ENCODE results near the gene COL23A1. TPM values are rescaled to one million over a fixed set of nuclear protein-coding genes. Genes with fewer than 3 reads are reported as not detected.

Gene COL23A1
- total and polyA plus RNA-seq, 2 of the 8 experiments (the other 6 are each of a cell fraction or from before 2014, with no cell fraction given), result 3.1 to 4.7 TPM

GRCh38 chr5:178449163-178450070, 140.8 kb downstream of the COL23A1 start:
- H3K4me3 ChIP-seq (ENCODE audit: extremely low read depth in 1 of 4, insufficient read depth in 2 of 4, low read depth in 3 of 4, low read length in 4 of 4), result no peak overlapping the region
- H3K4me1 ChIP-seq (replicated peaks in 1 of 4; ENCODE audit: control insufficient read depth in 3 of 4, insufficient read depth in 4 of 4, low read length in 3 of 4), result peaks cover 3 to 7% (median 5%) of the 10 kb centered on the region in 4 experiments; a peak in 5 of 7 replicates
- H3K56ac ChIP-seq (replicated peaks; ENCODE audit: insufficient read length, low read depth, low read length), result no peak overlapping the region
- WGBS, 2 experiments (ENCODE audit: extremely low coverage in 1 of 2, insufficient coverage in 1 of 2, insufficient read length in 1 of 2, insufficient replicate concordance in 2 of 2, low coverage in 1 of 2, low lambda C conversion rate in 2 of 2, missing lambda C conversion rate in 1 of 2), result 94% methylated on average over 22 of the region's 23 CpGs; no CpG with 5 or more reads in 1 of the 2 experiments
- H3K27ac ChIP-seq (ENCODE audit: low read depth, low read length), result no peak overlapping the region
- H2AFZ ChIP-seq (ENCODE audit: low read length), result no peak overlapping the region
- H3K36me3 ChIP-seq (ENCODE audit: control insufficient read depth in 2 of 4, insufficient read depth in 4 of 4, low read length in 3 of 4), result no peaks in the 10 kb centered on the region
- H3K18ac ChIP-seq (ENCODE audit: extremely low read depth, low read length), result no peak overlapping the region
- no peak overlapping the region for H3K9ac ChIP-seq (replicated peaks in 1 of 4; ENCODE audit: extremely low read depth in 1 of 4, low read depth in 3 of 4, low read length in 3 of 4)
- no peak overlapping the region for H3K23ac ChIP-seq (ENCODE audit: insufficient read length)
- TF ChIP-seq BRCA1 (IDR thresholded peaks at IDR 0.05; ENCODE audit: low read depth, low read length), result no peak
- H3K79me1 ChIP-seq (ENCODE audit: low read depth, low read length), result no peaks in the 10 kb centered on the region
- no peak for DNase-seq (ENCODE audit: low read depth in 1 of 2, low spot score in 2 of 2)
- no peaks in the 10 kb centered on the region for H3K79me2 ChIP-seq (ENCODE audit: control insufficient read depth in 1 of 2, insufficient read depth in 2 of 2, low read length in 2 of 2)
- CTCF ChIA-PET (ENCODE audit: partially characterized antibody), result interaction anchor here (1.0 to 7.3 kb wide), 2 partner anchors 11 to 22 kb away, joined by 3 to 57 read pairs; no protein-coding TSS in a partner anchor
- H3K23me2 ChIP-seq (ENCODE audit: low read depth, low read length), result no peaks in the 10 kb centered on the region
- FAIRE-seq, result no peak
- no peak overlapping the region for H4K5ac ChIP-seq (ENCODE audit: insufficient read length, low read depth, low read length)
- no peak overlapping the region for H4K8ac ChIP-seq (ENCODE audit: extremely low read depth, insufficient read depth, low read length)
- peak overlapping the region; percentile 39; the same call in 1 of the 2 replicates for H2BK5ac ChIP-seq (ENCODE audit: low read depth, low read length)
- H2BK120ac ChIP-seq (replicated peaks; ENCODE audit: low read depth, low read length), result no peak overlapping the region
- H4K20me1 ChIP-seq (replicated peaks in 1 of 2; ENCODE audit: control insufficient read depth in 1 of 2, insufficient read depth in 2 of 2, low read length in 2 of 2), result no peaks in the 10 kb centered on the region
- H2BK12ac ChIP-seq (ENCODE audit: low read depth, low read length), result no peak overlapping the region
- no peaks in the 10 kb centered on the region for H3K9me3 ChIP-seq (ENCODE audit: insufficient read depth in 2 of 2, low read depth in 1 of 2, low read length in 1 of 2)
- H3K27me3 ChIP-seq (replicated peaks in 1 of 4; ENCODE audit: control insufficient read depth in 3 of 4, extremely low read depth in 1 of 4, insufficient read depth in 3 of 4, low read length in 3 of 4), result no peaks in the 10 kb centered on the region
- no peak overlapping the region for H3K14ac ChIP-seq (ENCODE audit: insufficient read length)
- H4K91ac ChIP-seq (replicated peaks; ENCODE audit: insufficient read length, low read length), result no peak overlapping the region
- H2BK20ac ChIP-seq (ENCODE audit: low read length), result no peak overlapping the region
- H3K4me2 ChIP-seq (ENCODE audit: insufficient read depth in 1 of 2, low read depth in 2 of 2, low read length in 2 of 2), result no peak overlapping the region
- H3K4ac ChIP-seq (replicated peaks; ENCODE audit: insufficient read length, low read depth, low read length), result no peak overlapping the region
- H2BK15ac ChIP-seq (ENCODE audit: low read length), result no peak overlapping the region
- POLR2A ChIA-PET (ENCODE audit: partially characterized antibody), result interaction anchor here (1.2 to 1.5 kb wide), 2 partner anchors 15 to 240 kb away, joined by 3 read pairs; no protein-coding TSS in a partner anchor
- no peak overlapping the region for H2AK5ac ChIP-seq (ENCODE audit: low read depth, low read length)

Measured in H1 (cell line).